ENCODE data around the gene SLC8A3.

Gene SLC8A3

DNA sequence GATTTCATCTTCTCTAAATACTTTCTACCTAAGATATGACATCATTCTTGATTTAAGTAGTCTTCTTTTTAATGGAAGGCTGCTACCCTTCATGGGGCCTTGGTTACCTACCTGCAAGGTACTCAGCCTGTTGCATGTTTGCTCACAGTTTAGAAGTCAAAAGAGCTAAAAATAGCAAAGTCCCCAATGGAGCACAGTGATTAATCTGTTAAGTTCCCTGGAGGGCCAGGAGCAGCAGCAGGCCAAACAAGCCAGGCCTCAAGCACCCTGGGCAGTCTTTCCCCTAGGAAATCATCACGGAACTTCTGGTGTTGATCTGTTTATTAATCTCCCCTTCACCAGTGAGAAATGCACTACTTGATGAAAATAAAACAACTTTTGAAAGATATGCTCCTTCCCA is 24.0 kb upstream of the SLC8A3 start:
- ChIA-PET CTCF (no interaction called here), POLR2A (ENCODE audit: low non-redundant PET) (no interaction called here)
- TF ChIP-seq, protein P1, sequence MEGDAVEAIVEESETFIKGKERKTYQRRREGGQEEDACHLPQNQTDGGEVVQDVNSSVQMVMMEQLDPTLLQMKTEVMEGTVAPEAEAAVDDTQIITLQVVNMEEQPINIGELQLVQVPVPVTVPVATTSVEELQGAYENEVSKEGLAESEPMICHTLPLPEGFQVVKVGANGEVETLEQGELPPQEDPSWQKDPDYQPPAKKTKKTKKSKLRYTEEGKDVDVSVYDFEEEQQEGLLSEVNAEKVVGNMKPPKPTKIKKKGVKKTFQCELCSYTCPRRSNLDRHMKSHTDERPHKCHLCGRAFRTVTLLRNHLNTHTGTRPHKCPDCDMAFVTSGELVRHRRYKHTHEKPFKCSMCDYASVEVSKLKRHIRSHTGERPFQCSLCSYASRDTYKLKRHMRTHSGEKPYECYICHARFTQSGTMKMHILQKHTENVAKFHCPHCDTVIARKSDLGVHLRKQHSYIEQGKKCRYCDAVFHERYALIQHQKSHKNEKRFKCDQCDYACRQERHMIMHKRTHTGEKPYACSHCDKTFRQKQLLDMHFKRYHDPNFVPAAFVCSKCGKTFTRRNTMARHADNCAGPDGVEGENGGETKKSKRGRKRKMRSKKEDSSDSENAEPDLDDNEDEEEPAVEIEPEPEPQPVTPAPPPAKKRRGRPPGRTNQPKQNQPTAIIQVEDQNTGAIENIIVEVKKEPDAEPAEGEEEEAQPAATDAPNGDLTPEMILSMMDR (conservative IDR thresholded peaks at IDR 0.05; ENCODE audit: low read depth) = no peak
- no peak for DNase-seq (ENCODE audit: low spot score)
- no peak overlapping the region for H3K27ac ChIP-seq

DNA sequence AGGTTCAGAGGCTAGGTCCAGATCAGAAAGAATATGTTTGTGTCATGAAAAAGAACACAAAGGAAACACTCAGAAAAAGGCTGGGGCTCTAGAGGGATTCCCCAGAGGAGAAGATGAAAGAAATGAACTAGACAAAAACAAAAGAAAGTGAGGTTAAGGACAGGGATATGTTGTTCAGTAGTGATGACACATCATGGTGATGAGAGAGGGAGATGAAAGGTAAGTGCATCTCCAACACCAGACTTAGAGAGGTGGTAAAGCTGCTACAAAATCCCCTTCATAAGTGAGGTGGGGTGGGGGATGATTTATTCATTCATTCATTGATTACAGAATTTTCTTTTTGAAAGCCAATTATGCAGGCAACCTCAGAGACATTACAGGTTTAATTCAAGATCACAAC is 19.6 kb upstream of the SLC8A3 start:
- H3K27ac ChIP-seq = no peak overlapping the region
- ChIA-PET POLR2A (ENCODE audit: low non-redundant PET) (no interaction called here), CTCF (no interaction called here)
- DNase-seq (ENCODE audit: low spot score) = no peak
- TF ChIP-seq, protein P1 (conservative IDR thresholded peaks at IDR 0.05; ENCODE audit: low read depth) = no peak

DNA sequence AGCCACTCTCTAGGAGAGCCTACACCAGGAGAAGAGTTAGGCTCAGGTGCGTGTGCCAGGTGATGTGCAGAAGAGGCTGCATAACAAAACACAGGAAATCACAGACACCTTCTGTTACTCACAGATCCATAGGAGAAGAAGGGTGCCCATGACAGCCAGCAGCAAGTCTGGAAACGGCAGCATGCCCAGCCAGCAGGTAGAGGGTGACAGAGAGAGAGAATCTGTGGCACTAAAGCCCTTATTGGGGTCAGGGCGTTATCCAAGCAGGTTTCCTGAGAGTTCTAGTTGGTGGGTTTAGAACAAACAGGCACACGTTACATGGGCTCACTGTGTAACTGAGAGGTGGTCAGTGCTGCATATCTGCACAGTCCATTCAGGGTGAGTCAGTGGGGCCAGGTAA is 14.9 kb upstream of the SLC8A3 start:
- ChIA-PET POLR2A (ENCODE audit: low non-redundant PET) (no interaction called here), CTCF (no interaction called here)
- no peak for DNase-seq (ENCODE audit: low spot score)
- H3K27ac ChIP-seq = no peak overlapping the region
- TF ChIP-seq, protein P1 (conservative IDR thresholded peaks at IDR 0.05; ENCODE audit: low read depth) = no peak

DNA sequence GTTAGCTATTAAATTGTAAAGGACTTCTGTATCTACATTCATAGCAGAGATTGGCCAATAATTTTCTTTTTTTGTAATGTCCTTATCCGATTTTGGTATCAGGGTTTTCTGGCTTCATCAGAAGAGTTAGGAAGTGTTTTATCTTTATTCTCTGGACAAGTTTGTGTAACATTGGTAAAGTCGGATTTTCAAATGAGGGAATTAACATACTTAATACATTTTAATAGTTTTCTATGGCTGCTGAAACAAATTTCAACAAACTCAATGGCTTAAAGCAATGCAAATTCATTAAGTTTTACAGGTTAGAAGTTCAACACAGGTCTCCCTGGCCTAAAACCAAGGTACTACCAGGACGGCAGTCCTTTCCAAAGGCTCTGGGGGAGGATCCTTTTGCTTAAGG is 13.2 kb upstream of the SLC8A3 start:
- TF ChIP-seq, protein P1 (conservative IDR thresholded peaks at IDR 0.05; ENCODE audit: low read depth) = no peak
- ChIA-PET POLR2A (ENCODE audit: low non-redundant PET) (no interaction called here), CTCF (no interaction called here)
- H3K27ac ChIP-seq = no peak overlapping the region
- DNase-seq (ENCODE audit: low spot score) = no peak

DNA sequence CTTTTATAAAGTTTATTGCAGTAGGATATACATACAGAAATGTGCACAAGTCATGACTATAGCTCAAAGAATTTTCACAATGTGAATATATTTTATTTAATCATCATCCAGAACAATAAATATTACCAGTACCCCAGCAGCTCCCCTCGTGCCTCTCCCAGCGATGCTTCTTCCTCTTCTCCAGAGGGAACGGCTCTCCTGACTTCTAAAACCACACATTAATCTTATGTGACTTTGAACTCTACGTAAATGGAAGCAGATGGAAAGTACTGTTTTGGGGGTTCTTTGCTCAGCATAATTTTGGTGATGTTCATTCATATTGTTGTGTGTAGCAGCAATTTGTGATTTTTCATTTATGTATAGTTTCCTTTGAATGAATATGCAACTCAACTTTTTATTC is 4.6 kb upstream of the SLC8A3 start:
- DNase-seq (ENCODE audit: low spot score) = no peak
- ChIA-PET POLR2A (ENCODE audit: low non-redundant PET) (no interaction called here), CTCF (no interaction called here)
- H3K27ac ChIP-seq = no peak overlapping the region
- TF ChIP-seq, protein P1 (conservative IDR thresholded peaks at IDR 0.05; ENCODE audit: low read depth) = no peak

DNA sequence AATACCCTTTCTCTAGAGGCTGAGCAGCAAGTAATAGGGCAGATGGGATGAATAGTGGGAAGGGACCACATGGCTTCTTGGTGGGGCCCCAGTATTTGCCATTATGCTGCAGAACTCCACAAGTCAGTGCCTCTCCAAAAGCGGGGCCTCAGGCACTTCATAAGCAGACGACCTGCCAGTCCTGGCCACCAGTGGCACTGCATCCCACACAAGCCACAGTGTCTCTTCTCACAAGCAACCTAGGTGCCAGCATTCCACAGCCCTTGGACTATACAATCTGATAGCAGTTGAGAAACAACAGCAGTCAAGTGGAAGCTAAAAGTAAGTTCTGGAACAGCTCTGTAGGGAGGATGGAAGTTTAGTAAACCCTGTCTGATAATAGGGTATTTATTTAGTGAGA is 4.2 kb upstream of the SLC8A3 start:
- POLR2A ChIA-PET (ENCODE audit: low non-redundant PET) = no interaction called here
- CTCF ChIA-PET = no interaction called here
- H3K27ac ChIP-seq = no peak overlapping the region
- TF ChIP-seq, protein P1 (conservative IDR thresholded peaks at IDR 0.05; ENCODE audit: low read depth) = no peak
- no peak for DNase-seq (ENCODE audit: low spot score)

DNA sequence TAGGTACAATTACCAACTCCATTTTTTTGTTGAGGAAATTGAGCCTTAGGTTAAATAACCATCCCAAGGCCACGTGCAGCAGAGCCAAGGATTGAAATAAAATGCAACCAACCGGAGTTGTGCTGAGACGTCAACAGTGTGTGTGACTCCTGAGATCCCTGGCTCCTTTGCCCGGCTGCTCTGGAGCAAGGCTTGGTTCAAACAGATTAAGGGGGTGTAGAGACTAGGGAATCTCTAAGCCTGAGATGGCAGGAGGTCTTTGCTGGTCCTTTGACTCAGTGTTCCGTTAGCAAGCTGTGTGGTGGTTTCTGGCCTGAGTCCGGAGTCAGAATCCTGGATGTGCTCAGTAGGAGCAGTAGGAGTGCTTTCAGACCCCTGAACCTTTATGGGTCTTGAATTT is 1.4 kb upstream of the SLC8A3 start:
- POLR2A ChIA-PET (ENCODE audit: low non-redundant PET) = no interaction called here
- CTCF ChIA-PET = interaction anchor here (0.6 kb wide), 1 partner anchor 927 kb away, joined by 3 read pairs; no protein-coding TSS in a partner anchor
- TF ChIP-seq, protein P1 (conservative IDR thresholded peaks at IDR 0.05; ENCODE audit: low read depth) = no peak
- DNase-seq (ENCODE audit: low spot score) = no peak
- no peak overlapping the region for H3K27ac ChIP-seq
